GM10266 (cell line): ENCODE data around the gene ATP6AP1.

Source experiments
- DNase-seq: peaks from one replicate; pipeline ENCODE4 v3.0.0; 2012; ENCODE audit errors: extremely low spot score
- TF ChIP-seq, protein P1 (sequence below): IDR thresholded peaks from 2 replicates; pipeline ENCODE4 v1.5.1; 2012; ENCODE audit warnings: mild to moderate bottlenecking, low read depth; ENCODE audit not compliant: control insufficient read depth, insufficient read depth; ENCODE audit errors: missing control alignments

The ATP6AP1 gene

DNA sequence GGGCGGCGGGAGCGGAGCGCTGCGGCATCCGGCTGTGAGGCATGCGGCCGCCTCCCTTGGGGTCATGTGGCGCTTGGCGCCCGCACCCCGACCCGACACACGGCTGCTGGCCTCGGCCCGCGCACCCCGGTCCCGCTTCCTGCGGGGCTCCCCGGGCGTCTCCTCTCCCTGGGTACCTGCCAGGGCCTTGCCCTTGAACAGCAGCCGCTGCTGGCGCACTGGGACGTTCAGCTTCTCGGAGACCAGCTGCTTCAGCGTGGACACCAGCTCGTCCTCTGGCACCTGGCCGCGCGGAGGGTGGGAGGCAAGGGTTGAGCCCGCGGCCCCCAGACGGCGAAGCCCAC, 57.5 kb downstream of the ATP6AP1 start:
- TF ChIP-seq, protein P1, sequence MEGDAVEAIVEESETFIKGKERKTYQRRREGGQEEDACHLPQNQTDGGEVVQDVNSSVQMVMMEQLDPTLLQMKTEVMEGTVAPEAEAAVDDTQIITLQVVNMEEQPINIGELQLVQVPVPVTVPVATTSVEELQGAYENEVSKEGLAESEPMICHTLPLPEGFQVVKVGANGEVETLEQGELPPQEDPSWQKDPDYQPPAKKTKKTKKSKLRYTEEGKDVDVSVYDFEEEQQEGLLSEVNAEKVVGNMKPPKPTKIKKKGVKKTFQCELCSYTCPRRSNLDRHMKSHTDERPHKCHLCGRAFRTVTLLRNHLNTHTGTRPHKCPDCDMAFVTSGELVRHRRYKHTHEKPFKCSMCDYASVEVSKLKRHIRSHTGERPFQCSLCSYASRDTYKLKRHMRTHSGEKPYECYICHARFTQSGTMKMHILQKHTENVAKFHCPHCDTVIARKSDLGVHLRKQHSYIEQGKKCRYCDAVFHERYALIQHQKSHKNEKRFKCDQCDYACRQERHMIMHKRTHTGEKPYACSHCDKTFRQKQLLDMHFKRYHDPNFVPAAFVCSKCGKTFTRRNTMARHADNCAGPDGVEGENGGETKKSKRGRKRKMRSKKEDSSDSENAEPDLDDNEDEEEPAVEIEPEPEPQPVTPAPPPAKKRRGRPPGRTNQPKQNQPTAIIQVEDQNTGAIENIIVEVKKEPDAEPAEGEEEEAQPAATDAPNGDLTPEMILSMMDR, result no peak
- no peak for DNase-seq
